Stomach smooth muscle (tissue), 2 donors: ENCODE results near the gene PBX1.

ENCODE experiments used
- H3K27ac ChIP-seq: one replicate; pipeline ENCODE4 v1.7.0; 2013; ENCODE audit warnings: mild to moderate bottlenecking, low read length, inconsistent platforms
- H3K27me3 ChIP-seq, 2 donors: one replicate each; pipeline ENCODE4 v1.7.0; 2013; ENCODE audit warnings: low read length in 2 of 2; ENCODE audit not compliant: insufficient read depth in 2 of 2, control insufficient read depth in 1 of 2
- H3K36me3 ChIP-seq, 2 donors: one replicate each; pipeline ENCODE4 v1.7.0; 2013; ENCODE audit warnings: low read length in 2 of 2; ENCODE audit not compliant: control insufficient read depth in 2 of 2, insufficient read depth in 2 of 2
- H3K4me1 ChIP-seq: one replicate; pipeline ENCODE4 v1.7.0; 2013; ENCODE audit warnings: low read length; ENCODE audit not compliant: control insufficient read depth, insufficient read depth
- H3K4me3 ChIP-seq, 2 donors: one replicate each; pipeline ENCODE4 v1.7.0; 2013; ENCODE audit warnings: low read length in 2 of 2
- H3K9ac ChIP-seq, 2 donors: one replicate each; pipeline ENCODE4 v1.7.0; 2013; ENCODE audit warnings: low read length in 2 of 2, mild to moderate bottlenecking in 1 of 2
- H3K9me3 ChIP-seq, 2 donors: one replicate each; pipeline ENCODE4 v1.7.0; 2013; ENCODE audit warnings: low read length in 2 of 2; ENCODE audit not compliant: control insufficient read depth in 2 of 2
- donor health status: healthy.
- donor health status: Pancreatic carcinoma.

The PBX1 gene

DNA sequence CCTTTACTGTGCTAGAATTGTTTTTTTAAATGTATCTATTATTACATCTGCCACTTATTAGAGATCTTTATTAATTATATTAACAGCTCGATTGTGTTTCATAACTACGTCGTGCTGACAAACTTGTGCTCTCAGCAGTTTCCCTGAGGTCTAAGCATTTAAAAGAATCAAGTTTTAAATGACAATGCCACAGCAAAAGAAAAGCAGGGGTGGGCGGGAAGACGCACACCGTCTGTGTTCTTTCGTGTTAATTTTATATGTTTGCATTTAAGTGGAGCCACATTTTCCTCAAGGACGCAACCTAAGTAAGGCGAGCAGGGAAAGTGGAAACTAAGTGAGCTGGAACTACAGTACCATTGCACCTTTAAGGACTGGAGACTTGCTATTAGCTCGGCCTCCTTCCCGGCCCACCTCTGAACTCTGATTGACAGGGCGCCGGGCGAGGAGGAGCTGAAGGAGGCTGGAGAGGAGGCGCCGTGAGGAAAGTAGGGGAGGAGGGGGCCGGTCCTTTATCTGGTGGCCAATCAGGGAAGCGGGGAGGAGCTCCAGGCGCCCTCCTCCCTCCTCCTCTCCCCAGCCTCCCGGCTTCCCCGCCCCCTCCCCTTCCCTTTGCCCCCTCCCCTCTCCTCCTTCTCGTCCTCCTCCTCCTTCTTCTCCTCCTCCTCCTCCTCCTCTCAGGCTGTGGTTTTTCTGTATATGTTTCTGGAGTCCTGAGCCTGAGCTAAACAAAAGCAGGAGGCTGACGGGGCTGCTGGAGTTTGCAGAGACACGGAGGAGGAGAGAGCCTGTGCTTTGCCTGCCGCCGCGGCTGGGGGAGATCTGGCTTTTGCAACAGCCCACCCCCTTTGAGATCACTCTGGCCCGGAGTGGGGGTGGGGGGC, at the start of gene PBX1:
TSS of gene PBX1 (plus strand) at position 724 of the 881 bp plus-strand sequence.
- no peaks in the 10 kb centered on the region for H3K36me3 ChIP-seq
- no peaks in the 10 kb centered on the region for H3K27me3 ChIP-seq
- H3K4me3 ChIP-seq, result peak within 1 kb of the TSS; percentile 86 to 98
- no peaks in the 10 kb centered on the region for H3K9me3 ChIP-seq
- no peaks in the 10 kb centered on the region for H3K4me1 ChIP-seq
- H3K27ac ChIP-seq, result peak within 1 kb of the TSS; percentile 80
- H3K9ac ChIP-seq, result peak within 1 kb of the TSS; percentile 89

DNA sequence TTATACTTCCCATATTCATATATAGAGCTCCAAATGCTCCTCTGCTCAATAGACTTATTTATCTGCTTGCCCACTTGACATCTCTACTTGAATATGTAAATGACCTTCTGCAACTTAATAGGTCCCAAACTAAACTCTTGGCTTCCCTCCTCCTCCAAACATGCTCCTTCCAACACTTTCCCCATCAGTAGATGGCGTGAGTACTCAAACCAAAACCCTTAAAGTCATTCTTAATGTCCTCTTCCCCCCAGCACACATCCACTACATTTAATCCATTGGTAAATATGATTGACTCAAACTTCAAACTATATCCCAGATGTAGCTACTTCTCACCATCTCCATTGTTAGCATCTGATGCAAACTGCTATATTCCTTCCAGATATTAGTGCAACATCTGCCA, 48.5 kb upstream of the PBX1 start:
- H3K4me1 ChIP-seq, result no peaks in the 10 kb centered on the region
- no peaks in the 10 kb centered on the region for H3K36me3 ChIP-seq
- H3K27me3 ChIP-seq, result no peaks in the 10 kb centered on the region
- no peak overlapping the region for H3K4me3 ChIP-seq
- no peak overlapping the region for H3K9ac ChIP-seq
- H3K27ac ChIP-seq, result no peak overlapping the region
- no peaks in the 10 kb centered on the region for H3K9me3 ChIP-seq

DNA sequence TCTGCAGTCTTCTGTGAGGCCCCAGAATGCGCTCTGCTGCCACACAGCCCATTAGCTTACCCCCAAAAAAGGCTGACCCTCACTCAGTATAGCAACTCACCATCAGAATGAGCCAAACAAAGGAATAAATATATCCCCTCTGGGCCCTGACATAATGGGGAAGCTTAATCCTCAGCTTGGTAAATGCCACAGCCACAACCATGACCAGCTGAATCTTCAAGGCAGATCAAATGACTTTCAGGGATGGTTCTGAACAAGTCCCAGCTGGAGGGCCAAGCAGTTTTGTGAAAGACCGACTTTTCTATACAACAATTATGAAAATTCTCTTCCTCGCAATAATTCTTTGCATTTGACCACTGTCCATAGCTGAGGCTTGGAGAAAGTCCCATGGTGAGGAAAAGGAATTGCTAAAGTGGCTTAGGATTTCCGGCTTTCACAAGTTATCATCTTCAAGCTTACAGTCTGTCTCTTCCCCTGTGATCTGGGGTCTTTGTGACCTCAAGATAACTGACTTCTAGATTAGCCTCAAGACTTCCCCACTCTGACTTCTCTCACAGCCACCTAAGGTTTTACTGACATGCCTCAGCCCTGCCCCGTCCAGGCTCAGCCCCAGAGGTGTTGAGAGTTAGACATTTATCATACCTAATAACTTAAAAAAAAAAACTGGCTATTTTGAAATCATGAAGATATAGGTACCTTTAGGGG, 47.8 kb upstream of the PBX1 start:
- H3K27ac ChIP-seq, result no peak overlapping the region
- no peaks in the 10 kb centered on the region for H3K4me1 ChIP-seq
- H3K4me3 ChIP-seq, result no peak overlapping the region
- no peaks in the 10 kb centered on the region for H3K27me3 ChIP-seq
- H3K36me3 ChIP-seq, result no peaks in the 10 kb centered on the region
- H3K9me3 ChIP-seq, result no peaks in the 10 kb centered on the region
- no peak overlapping the region for H3K9ac ChIP-seq

DNA sequence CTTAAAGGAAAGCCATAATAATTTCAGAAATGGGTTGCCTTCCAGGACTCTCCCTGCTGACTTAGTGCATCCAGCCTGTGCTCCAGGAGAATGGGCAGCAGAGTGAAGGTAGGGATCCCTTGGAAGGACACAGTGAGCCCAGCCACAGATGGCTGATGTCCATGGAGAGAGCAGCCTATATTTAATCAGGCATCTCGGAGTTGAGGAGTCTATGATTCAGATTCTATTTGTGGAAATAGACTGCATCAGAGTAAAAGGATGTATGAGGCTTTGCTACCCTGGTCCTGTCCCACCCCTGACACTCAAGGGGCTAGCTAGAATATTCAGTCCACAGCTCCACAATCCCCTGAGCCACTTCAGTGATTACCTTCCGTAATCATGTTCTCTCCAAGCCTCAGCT, 43.8 kb upstream of the PBX1 start:
- H3K4me1 ChIP-seq, result no peaks in the 10 kb centered on the region
- no peak overlapping the region for H3K9ac ChIP-seq
- no peaks in the 10 kb centered on the region for H3K9me3 ChIP-seq
- no peaks in the 10 kb centered on the region for H3K27me3 ChIP-seq
- H3K4me3 ChIP-seq, result no peak overlapping the region
- H3K27ac ChIP-seq, result no peak overlapping the region
- no peaks in the 10 kb centered on the region for H3K36me3 ChIP-seq

DNA sequence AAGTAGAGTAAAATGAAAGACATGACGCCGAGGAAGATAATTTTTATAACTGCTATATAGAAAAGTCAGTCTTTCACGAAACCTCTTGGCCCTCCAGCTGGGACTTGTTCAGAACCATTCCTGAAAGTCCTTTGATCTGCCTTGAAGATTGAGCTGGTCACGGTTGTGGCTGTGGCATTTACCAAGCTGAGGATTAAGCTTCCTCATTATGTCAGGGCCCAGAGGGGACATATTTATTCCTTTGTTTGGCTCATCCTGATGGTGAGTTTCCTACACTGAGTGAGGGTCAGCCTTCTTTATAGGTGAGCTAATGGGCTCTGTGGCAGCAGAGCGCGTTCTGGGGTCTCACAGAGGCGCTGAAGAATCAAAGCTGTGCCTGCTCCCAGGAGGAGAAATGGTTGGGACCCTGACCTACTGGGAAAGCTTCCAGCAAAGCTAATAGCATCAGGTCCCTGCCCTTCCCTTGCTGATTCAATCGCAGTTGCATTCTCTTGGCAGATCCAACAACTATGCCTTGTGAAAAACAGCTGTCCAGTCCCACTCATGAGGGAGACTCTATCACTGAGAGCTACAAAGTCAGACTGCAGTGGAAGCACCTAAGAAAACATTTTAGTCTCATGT, 43.2 kb upstream of the PBX1 start:
- Histone ChIP-seq H3K27ac (no peak overlapping the region), H3K4me1 (no peaks in the 10 kb centered on the region), H3K9me3 (no peaks in the 10 kb centered on the region), H3K27me3 (no peaks in the 10 kb centered on the region), H3K36me3 (no peaks in the 10 kb centered on the region), H3K4me3 (no peak overlapping the region), H3K9ac (no peak overlapping the region)

DNA sequence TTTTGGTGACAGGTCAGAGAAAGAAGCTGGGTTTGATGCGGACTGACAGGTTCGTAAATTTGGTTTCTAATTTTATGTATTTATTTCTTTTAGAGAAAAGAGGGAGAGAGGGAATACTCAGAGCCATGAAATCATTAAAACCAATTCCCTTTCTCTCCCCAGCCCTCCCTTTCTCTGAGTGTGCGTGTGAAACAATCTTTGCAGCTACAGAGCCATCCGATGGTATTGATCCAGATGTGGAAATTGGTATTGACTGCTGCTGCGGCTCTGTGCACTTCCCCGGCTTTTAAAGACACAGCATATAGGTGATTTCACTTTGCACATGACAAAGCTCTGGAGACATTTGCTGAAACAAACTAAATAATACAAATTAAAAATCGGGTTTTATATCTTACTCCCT, 42.4 kb upstream of the PBX1 start:
- H3K9me3 ChIP-seq, result no peaks in the 10 kb centered on the region
- H3K4me3 ChIP-seq, result no peak overlapping the region
- no peaks in the 10 kb centered on the region for H3K27me3 ChIP-seq
- H3K4me1 ChIP-seq, result no peaks in the 10 kb centered on the region
- H3K36me3 ChIP-seq, result no peaks in the 10 kb centered on the region
- H3K9ac ChIP-seq, result no peak overlapping the region
- no peak overlapping the region for H3K27ac ChIP-seq

DNA sequence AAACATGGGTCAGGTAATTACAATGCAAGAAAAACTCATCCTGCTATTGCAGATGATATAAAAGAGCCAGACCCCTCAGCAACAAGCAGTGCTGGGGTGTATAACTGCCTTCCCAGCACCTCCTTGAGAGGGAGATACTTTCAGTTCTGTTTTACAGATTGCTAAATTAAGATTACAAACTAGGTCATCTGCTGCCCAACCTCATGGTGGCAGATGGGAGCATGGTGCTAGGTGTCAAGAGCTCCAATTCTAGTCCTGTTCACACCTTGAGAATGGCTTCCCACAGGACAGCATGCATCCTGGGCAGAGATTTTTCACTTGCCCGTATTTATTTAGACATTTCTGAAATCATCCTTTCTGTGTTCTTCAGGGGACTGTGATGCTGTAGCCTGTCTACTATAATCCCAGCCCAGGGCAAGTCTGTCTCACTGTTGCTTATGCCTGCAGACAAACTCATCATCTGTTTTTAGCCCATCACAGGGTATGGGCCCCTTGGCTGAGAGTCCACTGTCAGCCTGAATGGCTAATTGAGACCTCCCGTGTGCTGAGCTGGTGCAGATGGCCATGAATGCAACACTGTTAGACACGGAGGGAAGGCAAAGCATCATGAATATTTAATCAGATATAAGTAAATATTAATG, 40.2 kb upstream of the PBX1 start:
- Histone ChIP-seq H3K36me3 (no peaks in the 10 kb centered on the region), H3K4me3 (no peak overlapping the region), H3K27me3 (no peaks in the 10 kb centered on the region)

DNA sequence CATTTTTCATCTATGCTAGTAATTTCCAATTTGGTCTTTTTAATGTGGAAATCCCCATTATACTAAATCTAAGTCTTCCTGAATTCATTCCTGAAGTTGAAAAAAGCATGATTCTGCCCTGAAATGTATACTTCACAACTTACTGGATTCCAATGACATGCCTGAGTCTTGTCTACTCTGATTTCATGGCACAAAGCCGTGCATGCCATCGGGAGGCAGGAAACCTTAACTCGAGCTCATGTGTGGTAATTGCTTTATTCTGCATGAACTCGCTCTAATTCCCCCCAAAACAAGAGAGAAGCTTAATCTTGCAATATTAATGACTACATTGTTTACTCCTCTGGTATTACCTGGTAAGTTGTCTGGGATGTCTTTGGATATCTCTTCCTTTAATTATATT, 39.6 kb upstream of the PBX1 start:
- Histone ChIP-seq H3K9ac (no peak overlapping the region), H3K36me3 (no peaks in the 10 kb centered on the region), H3K27me3 (no peaks in the 10 kb centered on the region), H3K27ac (no peak overlapping the region), H3K4me1 (no peaks in the 10 kb centered on the region), H3K9me3 (no peaks in the 10 kb centered on the region), H3K4me3 (no peak overlapping the region)

More for the DNA sequence above, 40.2 kb upstream of the PBX1 start:
- Histone ChIP-seq H3K4me1 (no peaks in the 10 kb centered on the region), H3K9ac (no peak overlapping the region), H3K27ac (no peak overlapping the region), H3K9me3 (no peaks in the 10 kb centered on the region)

DNA sequence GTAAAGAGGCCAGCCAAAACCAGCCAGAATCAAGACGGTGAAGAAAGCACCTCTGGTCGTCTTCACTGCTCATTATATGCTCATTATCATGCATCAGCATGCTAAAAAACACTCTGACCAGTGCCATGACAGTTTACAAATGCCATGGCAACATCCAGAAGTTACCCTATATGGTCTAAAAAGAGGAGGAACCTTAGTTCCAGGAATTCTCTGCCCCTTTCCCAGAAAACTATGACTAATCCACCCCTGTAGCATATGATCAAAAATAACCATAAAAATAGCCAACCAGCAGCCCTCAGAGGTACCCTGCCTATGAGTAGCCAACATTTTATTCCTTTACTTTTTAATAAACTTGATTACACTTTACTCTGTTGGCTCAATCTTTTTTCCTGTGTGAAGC, 34.2 kb upstream of the PBX1 start:
- no peaks in the 10 kb centered on the region for H3K4me1 ChIP-seq

DNA sequence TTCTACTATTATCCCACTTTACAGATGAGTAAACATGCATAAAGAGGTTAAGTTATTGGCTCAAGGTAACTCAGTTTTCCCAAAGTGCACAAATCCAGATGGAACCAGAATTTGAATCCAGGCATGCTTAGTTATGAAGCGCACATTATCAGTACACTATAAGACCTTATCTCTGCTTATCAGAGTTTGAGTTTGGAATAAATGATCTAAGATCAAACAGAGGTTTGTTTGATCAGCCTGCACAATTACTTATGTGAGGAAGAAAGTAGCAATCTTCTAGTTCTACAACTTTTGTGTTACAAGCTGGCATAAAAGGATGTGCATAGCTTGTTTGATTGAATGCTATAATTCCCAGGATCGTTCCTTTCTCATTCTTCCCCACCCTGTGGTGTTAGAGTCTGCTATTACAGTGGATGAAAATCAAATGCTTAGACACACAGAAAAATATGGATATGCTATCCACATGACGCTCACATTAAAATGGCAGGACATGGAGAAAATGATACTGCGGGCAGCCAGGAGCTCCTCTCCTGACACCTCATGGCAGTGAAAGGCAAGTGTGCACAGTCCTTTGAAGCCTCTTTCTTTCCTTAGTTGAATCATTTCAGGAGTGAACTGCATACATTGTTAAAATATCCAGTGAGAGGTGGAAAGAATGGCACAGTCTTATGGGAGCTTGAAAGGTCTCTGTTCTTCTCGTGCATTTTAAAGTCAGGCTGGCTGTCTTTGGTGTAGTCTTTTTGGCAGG, 23.9 kb upstream of the PBX1 start:
- H3K27ac ChIP-seq, result no peak overlapping the region
- no peaks in the 10 kb centered on the region for H3K4me1 ChIP-seq
- no peaks in the 10 kb centered on the region for H3K36me3 ChIP-seq
- H3K4me3 ChIP-seq, result no peak overlapping the region
- no peaks in the 10 kb centered on the region for H3K9me3 ChIP-seq
- H3K9ac ChIP-seq, result no peak overlapping the region
- no peaks in the 10 kb centered on the region for H3K27me3 ChIP-seq

More for the DNA sequence above, 34.2 kb upstream of the PBX1 start:
- no peaks in the 10 kb centered on the region for H3K36me3 ChIP-seq
- H3K9me3 ChIP-seq, result no peaks in the 10 kb centered on the region
- no peaks in the 10 kb centered on the region for H3K27me3 ChIP-seq
- H3K9ac ChIP-seq, result no peak overlapping the region
- no peak overlapping the region for H3K27ac ChIP-seq
- H3K4me3 ChIP-seq, result no peak overlapping the region
